ENCODE results near the gene SHROOM2.
A peak's percentile ranks its signal among the peaks of the same experiment; 100 is the strongest.

Gene SHROOM2

GRCh38 chrX:9899640-9900111 is 113.4 kb downstream of the SHROOM2 start:
- DNase-seq (ENCODE audit: low spot score) = no peak

GRCh38 chrX:9902656-9903055 is 116.4 kb downstream of the SHROOM2 start:
- DNase-seq (ENCODE audit: low spot score) = no peak

- DNase-seq (ENCODE audit: low spot score) = no peak
These were observed 116.9 kb downstream of the SHROOM2 start for GRCh38 chrX:9903146-9903545.

- no peak for DNase-seq (ENCODE audit: low spot score)
These were observed 119.1 kb downstream of the SHROOM2 start for GRCh38 chrX:9905288-9905687.

- DNase-seq (ENCODE audit: low spot score) = no peak
These were observed 119.5 kb downstream of the SHROOM2 start for GRCh38 chrX:9905721-9906120.

- no peak for DNase-seq (ENCODE audit: low spot score)
These were observed 120.7 kb downstream of the SHROOM2 start for GRCh38 chrX:9906919-9907318.

GRCh38 chrX:9907645-9908387 is 121.6 kb downstream of the SHROOM2 start:
- DNase-seq (ENCODE audit: low spot score) = peak; percentile 10

GRCh38 chrX:9909254-9909653 is 123.0 kb downstream of the SHROOM2 start:
- no peak for DNase-seq (ENCODE audit: low spot score)

- peak; percentile 3 for DNase-seq (ENCODE audit: low spot score)
These were observed 125.3 kb downstream of the SHROOM2 start for GRCh38 chrX:9911487-9911886.

- no peak for DNase-seq (ENCODE audit: low spot score)
These were observed 126.3 kb downstream of the SHROOM2 start for GRCh38 chrX:9912351-9913145.

GRCh38 chrX:9913146-9913433 is 126.9 kb downstream of the SHROOM2 start:
- DNase-seq (ENCODE audit: low spot score) = peak; percentile 47

- DNase-seq (ENCODE audit: low spot score) = no peak
These were observed 131.6 kb downstream of the SHROOM2 start for GRCh38 chrX:9917861-9918260.

- peak; percentile 54 for DNase-seq (ENCODE audit: low spot score)
These were observed 133.5 kb downstream of the SHROOM2 start for GRCh38 chrX:9919632-9920172.

- no peak for DNase-seq (ENCODE audit: low spot score)
These were observed 135.2 kb downstream of the SHROOM2 start for GRCh38 chrX:9921407-9921806.

GRCh38 chrX:9923357-9923756 is 137.1 kb downstream of the SHROOM2 start:
- no peak for DNase-seq (ENCODE audit: low spot score)

- DNase-seq (ENCODE audit: low spot score) = no peak
These were observed 139.8 kb downstream of the SHROOM2 start for GRCh38 chrX:9926002-9926401.

GRCh38 chrX:9927698-9928482 is 141.7 kb downstream of the SHROOM2 start:
- no peak for DNase-seq (ENCODE audit: low spot score)

GRCh38 chrX:9935436-9935835 is 149.2 kb downstream of the SHROOM2 start:
- DNase-seq (ENCODE audit: low spot score) = no peak

- DNase-seq (ENCODE audit: low spot score) = no peak
These were observed 151.5 kb downstream of the SHROOM2 start for GRCh38 chrX:9937761-9938160.

GRCh38 chrX:9938516-9938915 is 152.3 kb downstream of the SHROOM2 start:
- DNase-seq (ENCODE audit: low spot score) = no peak

- DNase-seq (ENCODE audit: low spot score) = peak; percentile 23
These were observed 154.2 kb downstream of the SHROOM2 start for GRCh38 chrX:9940421-9940820.

- no peak for DNase-seq (ENCODE audit: low spot score)
These were observed 155.9 kb downstream of the SHROOM2 start for GRCh38 chrX:9942086-9942485.
